ENCODE measurements around the gene ZNF394.
A peak's percentile ranks its signal among the peaks of the same experiment; 100 is the strongest.

Gene ZNF394

GRCh38 chr7:99493823-99494222 is 6.3 kb downstream of the ZNF394 start:
- DNase-seq (ENCODE audit: low read depth in 2 of 2), result no peak

- DNase-seq (ENCODE audit: low read depth in 2 of 2), result no peak
These were observed 9.2 kb downstream of the ZNF394 start for GRCh38 chr7:99490878-99491277.

GRCh38 chr7:99489235-99489634 is 10.8 kb downstream of the ZNF394 start:
- no peak for DNase-seq (ENCODE audit: low read depth in 2 of 2)

- no peak for DNase-seq (ENCODE audit: low read depth in 2 of 2)
These were observed 15.0 kb downstream of the ZNF394 start for GRCh38 chr7:99485094-99485493.

- DNase-seq (ENCODE audit: low read depth in 2 of 2), result no peak
These were observed 21.3 kb downstream of the ZNF394 start for GRCh38 chr7:99478464-99479440.

- DNase-seq (ENCODE audit: low read depth in 2 of 2), result no peak
These were observed 24.0 kb downstream of the ZNF394 start for GRCh38 chr7:99476107-99476506.

- DNase-seq (ENCODE audit: low read depth in 2 of 2), result no peak
These were observed 26.8 kb downstream of the ZNF394 start for GRCh38 chr7:99473315-99473596.

- DNase-seq (ENCODE audit: low read depth in 2 of 2), result peak; percentile 96 to 97
These were observed 27.3 kb downstream of the ZNF394 start, which contains the start of gene ZNF789 for GRCh38 chr7:99472561-99473314. Gene ZNF789 (plus strand): TSS chr7:99472890. CDS start chr7:99476457, 3,567 bp downstream.

- DNase-seq (ENCODE audit: low read depth in 2 of 2), result no peak
These were observed 30.6 kb downstream of the ZNF394 start for GRCh38 chr7:99469381-99470065.

- DNase-seq (ENCODE audit: low read depth in 2 of 2), result no peak
These were observed 31.7 kb downstream of the ZNF394 start for GRCh38 chr7:99468336-99468918.

- no peak for DNase-seq (ENCODE audit: low read depth in 2 of 2)
These were observed 34.7 kb downstream of the ZNF394 start for GRCh38 chr7:99465421-99465768.

- DNase-seq (ENCODE audit: low read depth in 2 of 2), result no peak
These were observed 38.9 kb downstream of the ZNF394 start for GRCh38 chr7:99461221-99461620.

- no peak for DNase-seq (ENCODE audit: low read depth in 2 of 2)
These were observed 39.4 kb downstream of the ZNF394 start for GRCh38 chr7:99460651-99461050.

GRCh38 chr7:99459087-99459486 is 41.0 kb downstream of the ZNF394 start:
- no peak for DNase-seq (ENCODE audit: low read depth in 2 of 2)

GRCh38 chr7:99457650-99458493 is 42.2 kb downstream of the ZNF394 start:
- DNase-seq (ENCODE audit: low read depth in 2 of 2), result no peak

- no peak for DNase-seq (ENCODE audit: low read depth in 2 of 2)
These were observed 42.9 kb downstream of the ZNF394 start for GRCh38 chr7:99457050-99457649.

- DNase-seq (ENCODE audit: low read depth in 2 of 2), result no peak
These were observed 43.8 kb downstream of the ZNF394 start for GRCh38 chr7:99456288-99456687.

GRCh38 chr7:99455874-99456273 is 44.2 kb downstream of the ZNF394 start:
- DNase-seq (ENCODE audit: low read depth in 2 of 2), result no peak

GRCh38 chr7:99453105-99453504 is 47.0 kb downstream of the ZNF394 start:
- DNase-seq (ENCODE audit: low read depth in 2 of 2), result no peak

GRCh38 chr7:99452541-99452940 is 47.5 kb downstream of the ZNF394 start:
- no peak for DNase-seq (ENCODE audit: low read depth in 2 of 2)

- DNase-seq (ENCODE audit: low read depth in 2 of 2), result no peak
These were observed 48.1 kb downstream of the ZNF394 start for GRCh38 chr7:99451936-99452335.

Measured in stimulated activated CD4-positive, alpha-beta T cell treated with anti-CD3 and anti-CD28 coated beads, Interleukin-1b, Interleukin-23, amount 100 ng/mL, for 4 hours (primary cell).